H1 (cell line): ENCODE results near the gene RPRML. TPM values are rescaled to one million over a fixed set of nuclear protein-coding genes. Genes with fewer than 3 reads are reported as not detected.
"Not testable (repeated sequence)": the region's sequence is repeated elsewhere in the genome, so short reads cannot be mapped to it uniquely, and the experiment has no call there.

ENCODE experiments used
- CTCF ChIA-PET: fragments of 300-600 bp; sonication (Branson Sonifier 250); formaldehyde crosslinking; loops from one replicate; lab custom pipeline; 2021; ENCODE audit not compliant: partially characterized antibody; lab: Charles Lee
- POLR2A ChIA-PET: fragments of 300-600 bp; sonication (Branson Sonifier 250); formaldehyde crosslinking; loops from one replicate; lab custom pipeline; 2021; ENCODE audit warnings: inconsistent platforms; ENCODE audit not compliant: partially characterized antibody; lab: Charles Lee
- DNase-seq, 2 experiments: peaks; one replicate each; pipeline versions ENCODE4 v3.0.0 to v3.0.0-alpha.2; 2010 to 2022; ENCODE audit warnings: low spot score in 2 of 2, low read depth in 1 of 2, mixed read lengths in 1 of 2
- FAIRE-seq: peaks from 2 replicates; lab custom pipeline; 2011; peaks lifted over from hg19 to GRCh38; lab: Jason Lieb, UNC
- H2AFZ ChIP-seq: 2 replicates; pipeline ENCODE4 v1.8.1; 2012; ENCODE audit warnings: low read length, inconsistent platforms
- H2AK5ac ChIP-seq: 2 replicates; pipeline ENCODE4 v1.6.1; 2013; ENCODE audit warnings: low read depth, low read length
- H2BK120ac ChIP-seq: replicated peaks from 2 replicates; pipeline ENCODE3; 2013; ENCODE audit warnings: low read depth, low read length, inconsistent platforms
- H2BK12ac ChIP-seq: 2 replicates; pipeline ENCODE4 v1.6.1; 2013; ENCODE audit warnings: low read depth, low read length
- H2BK15ac ChIP-seq: 2 replicates; pipeline ENCODE4 v1.6.1; 2013; ENCODE audit warnings: low read length
- H2BK20ac ChIP-seq: 2 replicates; pipeline ENCODE4 v1.6.1; 2013; ENCODE audit warnings: low read length
- H2BK5ac ChIP-seq: 2 replicates; pipeline ENCODE4 v1.6.1; 2013; ENCODE audit warnings: low read depth, low read length
- H3K14ac ChIP-seq: 2 replicates; pipeline ENCODE4 v1.6.1; 2013; ENCODE audit warnings: inconsistent platforms; ENCODE audit not compliant: insufficient read length
- H3K18ac ChIP-seq: 2 replicates; pipeline ENCODE4 v1.6.1; 2013; ENCODE audit warnings: low read length; ENCODE audit errors: extremely low read depth
- H3K23ac ChIP-seq: 2 replicates; pipeline ENCODE4 v1.6.1; 2013; ENCODE audit warnings: inconsistent platforms; ENCODE audit not compliant: insufficient read length
- H3K23me2 ChIP-seq: 2 replicates; pipeline ENCODE4 v1.6.1; 2013; ENCODE audit warnings: low read depth, low read length
- H3K27ac ChIP-seq: 2 replicates; pipeline ENCODE4 v1.6.1; 2011; ENCODE audit warnings: low read depth, low read length, inconsistent platforms
- H3K27me3 ChIP-seq, 4 experiments: replicated peaks in 1 of 4; 1 replicate in 1 of 4; 2 replicates in 3 of 4; pipeline versions ENCODE4 v1.6.1 to v1.8.1; 2011 to 2013; ENCODE audit warnings: low read length in 3 of 4, mild to moderate bottlenecking in 3 of 4, inconsistent platforms in 2 of 4, mixed read lengths in 2 of 4, moderate library complexity in 1 of 4; ENCODE audit not compliant: control insufficient read depth in 3 of 4, insufficient read depth in 3 of 4; ENCODE audit errors: extremely low read depth in 1 of 4
- H3K36me3 ChIP-seq, 4 experiments: 2 replicates each; pipeline versions ENCODE4 v1.6.1 to v1.8.1; 2011 to 2013; ENCODE audit warnings: mild to moderate bottlenecking in 4 of 4, low read length in 3 of 4, moderate library complexity in 2 of 4, control low read depth in 1 of 4, inconsistent platforms in 1 of 4; ENCODE audit not compliant: insufficient read depth in 4 of 4, control insufficient read depth in 2 of 4
- H3K4ac ChIP-seq: replicated peaks from 2 replicates; pipeline ENCODE3; 2013; ENCODE audit warnings: low read length, low read depth, mixed read lengths, inconsistent platforms; ENCODE audit not compliant: insufficient read length
- H3K4me1 ChIP-seq, 4 experiments: replicated peaks in 1 of 4; 1 replicate in 1 of 4; 2 replicates in 3 of 4; pipeline versions ENCODE4 v1.6.1 to v1.8.1; 2011 to 2013; ENCODE audit warnings: low read length in 3 of 4, inconsistent platforms in 2 of 4, mixed read lengths in 1 of 4; ENCODE audit not compliant: insufficient read depth in 4 of 4, control insufficient read depth in 3 of 4
- H3K4me2 ChIP-seq, 2 experiments: 2 replicates each; pipeline versions ENCODE4 v1.6.1 to v1.8.1; 2011 to 2013; ENCODE audit warnings: low read depth in 2 of 2, low read length in 2 of 2, control low read depth in 1 of 2, inconsistent platforms in 1 of 2, mild to moderate bottlenecking in 1 of 2; ENCODE audit not compliant: insufficient read depth in 1 of 2
- H3K4me3 ChIP-seq, 4 experiments: fragments of 200-600, 300-600 bp in 1 of 4; sonication (generic), shearing (Covaris generic), sonication (Bioruptor Twin) in 1 of 4; 2 replicates each; pipeline versions ENCODE4 v1.5.1 to v1.8.1; 2011 to 2016; ENCODE audit warnings: low read length in 4 of 4, low read depth in 3 of 4, control low read depth in 2 of 4, inconsistent platforms in 2 of 4, mild to moderate bottlenecking in 2 of 4, mixed read lengths in 1 of 4, moderate library complexity in 1 of 4; ENCODE audit not compliant: insufficient read depth in 2 of 4; ENCODE audit errors: extremely low read depth in 1 of 4
- H3K56ac ChIP-seq: replicated peaks from 2 replicates; pipeline ENCODE3; 2013; ENCODE audit warnings: low read depth, mild to moderate bottlenecking, mixed read lengths, low read length, inconsistent platforms; ENCODE audit not compliant: insufficient read length
- H3K79me1 ChIP-seq: 2 replicates; pipeline ENCODE4 v1.6.1; 2013; ENCODE audit warnings: low read depth, low read length, control low read depth
- H3K79me2 ChIP-seq, 2 experiments: 2 replicates each; pipeline versions ENCODE4 v1.6.1 to v1.8.1; 2012 to 2013; ENCODE audit warnings: low read length in 2 of 2, mild to moderate bottlenecking in 2 of 2, inconsistent platforms in 1 of 2; ENCODE audit not compliant: insufficient read depth in 2 of 2, control insufficient read depth in 1 of 2
- H3K9ac ChIP-seq, 4 experiments: replicated peaks in 1 of 4; 1 replicate in 1 of 4; 2 replicates in 3 of 4; pipeline versions ENCODE4 v1.6.1 to v1.8.1; 2011 to 2013; ENCODE audit warnings: low read depth in 3 of 4, low read length in 3 of 4, control low read depth in 2 of 4, mild to moderate bottlenecking in 2 of 4, moderate library complexity in 2 of 4, inconsistent platforms in 1 of 4; ENCODE audit errors: extremely low read depth in 1 of 4
- H3K9me3 ChIP-seq, 2 experiments: 2 replicates each; pipeline versions ENCODE4 v1.6.1 to v1.8.1; 2012 to 2013; ENCODE audit warnings: mild to moderate bottlenecking in 2 of 2, moderate library complexity in 2 of 2, control low read depth in 1 of 2, inconsistent platforms in 1 of 2, low read depth in 1 of 2, low read length in 1 of 2, mixed read lengths in 1 of 2; ENCODE audit not compliant: insufficient read depth in 2 of 2
- H4K20me1 ChIP-seq, 2 experiments: replicated peaks in 1 of 2; 2 replicates each; pipeline versions ENCODE3 to v1.8.1; 2011 to 2013; ENCODE audit warnings: inconsistent platforms in 2 of 2, low read length in 2 of 2, mild to moderate bottlenecking in 1 of 2; ENCODE audit not compliant: insufficient read depth in 2 of 2, control insufficient read depth in 1 of 2
- H4K5ac ChIP-seq: 2 replicates; pipeline ENCODE4 v1.6.1; 2013; ENCODE audit warnings: low read length, low read depth, mixed read lengths, inconsistent platforms; ENCODE audit not compliant: insufficient read length
- H4K8ac ChIP-seq: 2 replicates; pipeline ENCODE4 v1.8.0; 2013; ENCODE audit warnings: mild to moderate bottlenecking, moderate library complexity, low read length, inconsistent platforms; ENCODE audit not compliant: insufficient read depth; ENCODE audit errors: extremely low read depth
- H4K91ac ChIP-seq: replicated peaks from 2 replicates; pipeline ENCODE3; 2013; ENCODE audit warnings: low read length, mixed read lengths, inconsistent platforms; ENCODE audit not compliant: insufficient read length
- WGBS, 2 experiments: shearing (Covaris generic) in 1 of 2; methylation state at CpG; one replicate each; pipeline versions ENCODE4 v1.1.6 to v1.1.7; 2013 to 2015; ENCODE audit warnings: low lambda C conversion rate in 2 of 2, mixed read lengths in 2 of 2, inconsistent platforms in 1 of 2, low coverage in 1 of 2, missing lambda C conversion rate in 1 of 2; ENCODE audit not compliant: insufficient replicate concordance in 2 of 2, insufficient coverage in 1 of 2, insufficient read length in 1 of 2; ENCODE audit errors: extremely low coverage in 1 of 2, missing lambda C conversion rate in 1 of 2; 5-methylcytosine and 5-hydroxymethylcytosine counted together
- polyA plus RNA-seq, 7 experiments: library from polyadenylated mRNA; depleted of rRNA in 3 of 7; stranded (reverse) in 5 of 7; unstranded in 2 of 7; fragments of >200 nt in 5 of 7; fragments of 200-250 nt in 2 of 7; gene quantifications; 1 replicate in 5 of 7; 2 replicates in 1 of 7; 4 replicates in 1 of 7; pipeline versions ENCODE4 v1.2.1 to v1.2.3, GENCODE V29; 2011 to 2013; ENCODE audit warnings: missing spikeins in 2 of 7, mixed read lengths in 2 of 7
- total RNA-seq: library from RNA; stranded (reverse); fragmentation: NEBNext Ultra II Directional; extraction: Animal tissue kit (Norgen Biotek cat#: 25700); gene quantifications from 2 replicates; pipeline ENCODE4 v1.2.1, GENCODE V29; 2021

RPRML gene
- total and polyA plus RNA-seq, 2 of the 8 experiments (the other 6 are each of a cell fraction or from before 2014, with no cell fraction given), result 3.5 to 5.5 TPM

DNA sequence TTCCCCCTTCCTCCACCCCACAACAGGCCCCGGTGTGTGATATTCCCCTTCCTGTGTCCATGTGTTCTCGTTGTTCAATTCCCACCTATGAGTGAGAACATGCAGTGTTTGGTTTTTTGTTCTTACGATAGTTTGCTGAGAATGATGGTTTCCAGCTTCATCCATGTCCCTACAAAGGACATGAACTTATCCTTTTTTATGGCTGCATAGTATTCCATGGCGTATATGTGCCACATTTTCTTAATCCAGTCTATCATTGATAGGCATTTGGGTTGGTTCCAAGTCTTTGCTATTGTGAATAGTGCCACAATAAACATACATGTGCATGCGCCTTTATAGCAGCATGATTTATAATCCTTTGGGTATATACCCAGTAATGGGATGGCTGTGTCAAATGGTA, 24.8 kb upstream of the RPRML start:
- H4K8ac ChIP-seq, FAIRE-seq, H3K18ac ChIP-seq, H3K79me1 ChIP-seq, H3K23me2 ChIP-seq, H2AK5ac ChIP-seq, H3K4ac ChIP-seq, H4K20me1 ChIP-seq, H3K4me3 ChIP-seq, H3K9ac ChIP-seq, H3K9me3 ChIP-seq, H3K27ac ChIP-seq, H3K36me3 ChIP-seq, H2BK20ac ChIP-seq, H2BK12ac ChIP-seq, H4K5ac ChIP-seq, H3K14ac ChIP-seq, H4K91ac ChIP-seq, H2BK120ac ChIP-seq, H3K56ac ChIP-seq, H2AFZ ChIP-seq, H3K4me1 ChIP-seq, H2BK5ac ChIP-seq, H3K79me2 ChIP-seq, H2BK15ac ChIP-seq, DNase-seq, H3K27me3 ChIP-seq, H3K23ac ChIP-seq, POLR2A ChIA-PET, H3K4me2 ChIP-seq: not testable (repeated sequence)
- CTCF ChIA-PET, result interaction anchor here (1.3 to 10.0 kb wide), 3 partner anchors 61 to 162 kb away, joined by 3 to 154 read pairs (median 28); no protein-coding TSS in a partner anchor
- 77% methylated on average over 5 of the region's 5 CpGs; no CpG with 5 or more reads in 1 of the 2 experiments for WGBS, 2 experiments
